Stimulated activated CD4-positive, alpha-beta T cell treated with anti-CD3 and anti-CD28 coated beads, Interleukin-15, amount 100 ng/mL, for 1 hour (primary cell): ENCODE results near the gene OR2L5.

Source experiments
- DNase-seq, 2 donors: peaks; one replicate each; pipeline ENCODE4 v3.0.0-alpha.2; 2020; ENCODE audit warnings: low read depth in 1 of 2, low spot score in 1 of 2

Gene OR2L5

GRCh38 chr1:248013229-248013710, at the start of gene OR2L5:
Gene OR2L5 (plus strand): TSS chr1:248013660. CDS start chr1:248021948, 8,288 bp downstream.
- no peak for DNase-seq

- DNase-seq = no peak
Observed at GRCh38 chr1:247964933-247965332, 48.5 kb upstream of the OR2L5 start, which contains the start of gene OR2AK2. Gene OR2AK2 (plus strand): TSS chr1:247965233. CDS start chr1:247965377, 144 bp downstream.

GRCh38 chr1:247966532-247967204, 46.8 kb upstream of the OR2L5 start:
- DNase-seq = no peak

GRCh38 chr1:247992986-247993385, 20.5 kb upstream of the OR2L5 start:
- DNase-seq = no peak

- DNase-seq = no peak
Observed at GRCh38 chr1:247998811-247999210, 14.6 kb upstream of the OR2L5 start.

GRCh38 chr1:248000169-248000568, 13.3 kb upstream of the OR2L5 start:
- no peak for DNase-seq

GRCh38 chr1:248007778-248008177, 5.7 kb upstream of the OR2L5 start:
- DNase-seq = no peak

GRCh38 chr1:248009681-248010080, 3.8 kb upstream of the OR2L5 start:
- no peak for DNase-seq

GRCh38 chr1:248015803-248016202, 2.3 kb downstream of the OR2L5 start:
- DNase-seq = no peak

GRCh38 chr1:248029770-248030169, 16.3 kb downstream of the OR2L5 start, which contains the start of gene OR2L2:
Gene OR2L2 (plus strand): TSS chr1:248030070. CDS start chr1:248038268, 8,198 bp downstream.
- DNase-seq = no peak

GRCh38 chr1:248045209-248045608, 31.7 kb downstream of the OR2L5 start:
- no peak for DNase-seq

GRCh38 chr1:248046536-248046935, 33.1 kb downstream of the OR2L5 start, which contains the start of gene OR2L3:
Gene OR2L3 (plus strand): TSS chr1:248046836. CDS start chr1:248060682, 13,846 bp downstream.
- DNase-seq = no peak

- no peak for DNase-seq
Observed at GRCh38 chr1:248047008-248047407, 33.5 kb downstream of the OR2L5 start.

- DNase-seq = no peak
Observed at GRCh38 chr1:248054671-248055070, 41.2 kb downstream of the OR2L5 start.

- no peak for DNase-seq
Observed at GRCh38 chr1:248055261-248055660, 41.8 kb downstream of the OR2L5 start.

- no peak for DNase-seq
Observed at GRCh38 chr1:248065071-248065470, 51.6 kb downstream of the OR2L5 start.

- no peak for DNase-seq
Observed at GRCh38 chr1:248065604-248066003, 52.1 kb downstream of the OR2L5 start.
